Karpas-422 (cell line): ENCODE measurements around the gene SEH1L. TPM values are rescaled to one million over a fixed set of nuclear protein-coding genes. Genes with fewer than 3 reads are reported as not detected.

Experiments
- DNase-seq: peaks from one replicate; pipeline ENCODE4 v3.0.0-alpha.2; 2015
- H2AFZ ChIP-seq: fragments of 200-600 bp; sonication (generic); 2 replicates; pipeline ENCODE4 v1.6.1; 2014; ENCODE audit warnings: antibody characterized with exemption, low read length, mixed read lengths
- H3K27ac ChIP-seq: fragments of 200-600 bp; sonication (generic); 2 replicates; pipeline ENCODE4 v1.5.1; 2014; ENCODE audit warnings: mild to moderate bottlenecking, low read length, moderate library complexity
- H3K27me3 ChIP-seq: fragments of 200-600 bp; sonication (generic); 2 replicates; pipeline ENCODE4 v1.6.1; 2014; ENCODE audit warnings: low read length, mixed read lengths
- H3K36me3 ChIP-seq: fragments of 200-600 bp; sonication (generic); 2 replicates; pipeline ENCODE4 v1.6.1; 2014; ENCODE audit warnings: low read length, mixed read lengths; ENCODE audit not compliant: insufficient read depth
- H3K4me1 ChIP-seq: fragments of 200-600 bp; sonication (generic); 2 replicates; pipeline ENCODE4 v1.6.1; 2014; ENCODE audit warnings: mild to moderate bottlenecking, low read length, mixed read lengths
- H3K4me2 ChIP-seq: fragments of 200-600 bp; sonication (generic); 2 replicates; pipeline ENCODE4 v1.6.1; 2014; ENCODE audit warnings: low read length, low read depth, mild to moderate bottlenecking; ENCODE audit not compliant: poor library complexity, severe bottlenecking
- H3K4me3 ChIP-seq: fragments of 200-600 bp; sonication (generic); 2 replicates; pipeline ENCODE4 v1.5.1; 2014; ENCODE audit warnings: mild to moderate bottlenecking, antibody characterized with exemption, low read length, mixed read lengths
- H3K79me2 ChIP-seq: fragments of 200-600 bp; sonication (generic); 2 replicates; pipeline ENCODE4 v1.6.1; 2014; ENCODE audit warnings: mild to moderate bottlenecking, low read length, mixed read lengths
- H3K9ac ChIP-seq: fragments of 200-600 bp; sonication (generic); 2 replicates; pipeline ENCODE4 v1.6.0; 2014; ENCODE audit warnings: low read length
- H3K9me2 ChIP-seq: fragments of 200-600 bp; sonication (generic), shearing (Covaris generic); replicated peaks from 2 replicates; pipeline ENCODE4 v1.6.0; 2014; ENCODE audit warnings: mild to moderate bottlenecking, low read length, moderate library complexity; ENCODE audit not compliant: insufficient read depth
- H3K9me3 ChIP-seq: fragments of 300-700, 200-600 bp; sonication (generic); 2 replicates; pipeline ENCODE4 v1.6.1; 2014; ENCODE audit warnings: low read length, mixed read lengths
- H4K20me1 ChIP-seq: fragments of 200-600 bp; sonication (generic); 2 replicates; pipeline ENCODE4 v1.6.1; 2014; ENCODE audit warnings: mild to moderate bottlenecking, antibody characterized with exemption, low read length, low read depth; ENCODE audit not compliant: insufficient read depth
- total RNA-seq: library from RNA; depleted of rRNA; stranded (reverse); fragments of >200 nt; shearing (Covaris generic); gene quantifications from 2 replicates; pipeline ENCODE4 v1.2.3, GENCODE V29; 2014; ENCODE audit warnings: low replicate concordance

The SEH1L gene
- total RNA-seq, 1 experiment from 2014 or later = 64.4 TPM

DNA sequence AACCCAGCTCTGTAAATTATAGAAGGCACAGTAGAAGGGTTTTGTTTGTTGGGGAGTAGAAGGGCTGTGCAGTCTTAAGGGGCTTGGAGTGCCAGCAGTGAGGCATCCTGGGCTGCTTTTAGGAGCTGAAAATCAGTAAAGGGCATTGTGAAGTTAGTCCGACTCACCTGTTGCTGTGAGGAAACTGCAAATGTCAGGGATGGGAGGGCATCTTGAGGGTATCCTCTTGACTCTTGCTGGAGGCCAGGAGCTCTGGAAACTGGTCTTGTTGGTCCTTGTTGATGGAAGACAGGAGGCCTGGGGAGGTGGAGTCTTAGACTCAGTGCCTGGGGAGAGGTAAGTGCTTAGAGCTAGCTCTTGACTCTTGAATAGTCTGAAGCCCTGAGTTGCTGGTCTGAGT is 57.5 kb downstream of the SEH1L start:
- Histone ChIP-seq H3K79me2 (peaks cover 74% of the 10 kb centered on the region), H3K4me1 (no peaks in the 10 kb centered on the region), H3K4me2 (no peak overlapping the region), H3K27me3 (no peaks in the 10 kb centered on the region), H3K9me2 (no peaks in the 10 kb centered on the region), H3K27ac (no peak overlapping the region), H4K20me1 (no peaks in the 10 kb centered on the region), H2AFZ (no peak overlapping the region), H3K4me3 (no peak overlapping the region), H3K9ac (no peak overlapping the region), H3K9me3 (no peaks in the 10 kb centered on the region), H3K36me3 (peaks cover 24% of the 10 kb centered on the region; the same call in 1 of the 2 replicates)
- no peak for DNase-seq

GRCh38 chr18:13006531-13007247 is 58.9 kb downstream of the SEH1L start:
- Histone ChIP-seq H3K36me3 (peaks cover 25% of the 10 kb centered on the region; the same call in 1 of the 2 replicates), H3K27ac (no peak overlapping the region), H2AFZ (no peak overlapping the region), H4K20me1 (no peaks in the 10 kb centered on the region), H3K79me2 (peaks cover 66% of the 10 kb centered on the region), H3K9me2 (no peaks in the 10 kb centered on the region), H3K4me2 (no peak overlapping the region), H3K4me1 (no peaks in the 10 kb centered on the region), H3K9me3 (no peaks in the 10 kb centered on the region), H3K27me3 (no peaks in the 10 kb centered on the region), H3K9ac (no peak overlapping the region), H3K4me3 (no peak overlapping the region)
- no peak for DNase-seq

GRCh38 chr18:13007248-13007560 is 59.4 kb downstream of the SEH1L start:
- peaks cover 66% of the 10 kb centered on the region for H3K79me2 ChIP-seq
- no peaks in the 10 kb centered on the region for H3K9me2 ChIP-seq
- H3K27me3 ChIP-seq = no peaks in the 10 kb centered on the region
- H3K9me3 ChIP-seq = no peaks in the 10 kb centered on the region
- no peak for DNase-seq
- H3K4me3 ChIP-seq = no peak overlapping the region
- no peaks in the 10 kb centered on the region for H4K20me1 ChIP-seq
- H3K4me1 ChIP-seq = no peaks in the 10 kb centered on the region
- H3K9ac ChIP-seq = no peak overlapping the region
- H3K4me2 ChIP-seq = no peak overlapping the region
- H2AFZ ChIP-seq = no peak overlapping the region
- H3K27ac ChIP-seq = no peak overlapping the region
- peaks cover 30% of the 10 kb centered on the region; the same call in 1 of the 2 replicates for H3K36me3 ChIP-seq

- H3K79me2 ChIP-seq = peaks cover 28% of the 10 kb centered on the region
- no peak overlapping the region for H2AFZ ChIP-seq
- no peak overlapping the region for H3K4me3 ChIP-seq
- H3K4me1 ChIP-seq = no peaks in the 10 kb centered on the region
- no peak overlapping the region for H3K27ac ChIP-seq
- no peak for DNase-seq
- no peaks in the 10 kb centered on the region for H3K9me2 ChIP-seq
- H3K36me3 ChIP-seq = peaks cover 50% of the 10 kb centered on the region; the same call in 1 of the 2 replicates
- H3K27me3 ChIP-seq = no peaks in the 10 kb centered on the region
- H3K9me3 ChIP-seq = no peaks in the 10 kb centered on the region
- H3K4me2 ChIP-seq = no peak overlapping the region
- no peak overlapping the region for H3K9ac ChIP-seq
- H4K20me1 ChIP-seq = no peaks in the 10 kb centered on the region
These were observed 63.9 kb downstream of the SEH1L start for GRCh38 chr18:13011719-13012118.

GRCh38 chr18:13014232-13014631 is 66.4 kb downstream of the SEH1L start:
- H3K4me2 ChIP-seq = no peak overlapping the region
- H3K27me3 ChIP-seq = no peaks in the 10 kb centered on the region
- H3K9me3 ChIP-seq = no peaks in the 10 kb centered on the region
- DNase-seq = no peak
- H3K27ac ChIP-seq = no peak overlapping the region
- H2AFZ ChIP-seq = no peak overlapping the region
- no peak overlapping the region for H3K4me3 ChIP-seq
- no peaks in the 10 kb centered on the region for H3K9me2 ChIP-seq
- H3K79me2 ChIP-seq = peaks cover 13% of the 10 kb centered on the region
- peaks cover 62% of the 10 kb centered on the region; the same call in 1 of the 2 replicates for H3K36me3 ChIP-seq
- H4K20me1 ChIP-seq = no peaks in the 10 kb centered on the region
- no peaks in the 10 kb centered on the region for H3K4me1 ChIP-seq
- no peak overlapping the region for H3K9ac ChIP-seq

DNA sequence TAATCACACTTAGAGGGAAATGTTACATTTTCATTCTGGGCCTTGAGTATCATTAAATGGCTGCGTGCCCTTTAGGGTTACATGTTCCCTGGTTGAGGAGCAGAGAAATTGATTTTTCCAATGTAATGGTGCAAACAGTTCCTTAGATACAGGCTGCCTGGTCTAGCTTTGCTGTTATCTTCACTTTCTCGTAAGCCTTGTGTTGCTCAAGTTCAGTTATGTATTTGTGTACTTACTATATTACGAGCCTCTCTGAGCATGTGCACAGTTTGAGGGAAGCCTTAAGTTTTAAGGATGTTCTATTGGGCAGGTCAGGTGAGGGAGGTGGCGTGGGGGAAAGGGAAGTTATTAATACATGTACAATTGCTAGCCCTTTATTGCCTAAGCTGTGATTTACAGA is 67.0 kb downstream of the SEH1L start:
- no peak overlapping the region for H2AFZ ChIP-seq
- H3K79me2 ChIP-seq = peaks cover 12% of the 10 kb centered on the region; the same call in 1 of the 2 replicates
- no peak overlapping the region for H3K9ac ChIP-seq
- no peaks in the 10 kb centered on the region for H4K20me1 ChIP-seq
- H3K4me2 ChIP-seq = no peak overlapping the region
- no peaks in the 10 kb centered on the region for H3K9me2 ChIP-seq
- no peaks in the 10 kb centered on the region for H3K4me1 ChIP-seq
- no peaks in the 10 kb centered on the region for H3K9me3 ChIP-seq
- H3K36me3 ChIP-seq = peaks cover 64% of the 10 kb centered on the region; the same call in 1 of the 2 replicates
- DNase-seq = no peak
- no peak overlapping the region for H3K4me3 ChIP-seq
- no peak overlapping the region for H3K27ac ChIP-seq
- H3K27me3 ChIP-seq = no peaks in the 10 kb centered on the region

- Histone ChIP-seq H3K27me3 (no peaks in the 10 kb centered on the region), H4K20me1 (no peaks in the 10 kb centered on the region), H3K36me3 (peaks cover 77% of the 10 kb centered on the region), H3K9me3 (no peaks in the 10 kb centered on the region), H3K9ac (no peak overlapping the region), H3K9me2 (no peaks in the 10 kb centered on the region), H2AFZ (no peak overlapping the region), H3K4me1 (no peaks in the 10 kb centered on the region), H3K4me3 (no peak overlapping the region), H3K4me2 (no peak overlapping the region), H3K79me2 (peaks cover 31% of the 10 kb centered on the region), H3K27ac (no peak overlapping the region)
- DNase-seq = no peak
These were observed 69.5 kb downstream of the SEH1L start for GRCh38 chr18:13017247-13017875.

DNA sequence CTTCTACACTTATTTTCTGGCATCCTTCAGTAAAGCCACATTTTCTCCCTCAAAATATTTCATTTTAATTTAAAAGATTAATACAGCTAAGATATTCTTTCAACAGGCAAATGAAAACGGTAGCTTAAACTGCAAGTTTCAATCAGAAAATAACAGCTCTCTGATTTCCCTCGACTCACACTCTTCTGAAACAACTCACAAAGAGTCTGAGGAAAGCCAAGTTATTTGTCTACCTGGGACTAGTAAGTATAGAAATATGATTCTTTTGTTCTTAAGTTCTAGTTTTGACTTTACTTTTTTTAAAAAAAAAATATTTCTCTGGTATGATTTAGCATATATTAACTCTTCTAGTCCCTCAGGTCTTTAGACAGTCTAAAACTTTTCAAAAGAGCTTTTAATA is 70.6 kb downstream of the SEH1L start:
- no peak overlapping the region for H2AFZ ChIP-seq
- H3K9me3 ChIP-seq = no peaks in the 10 kb centered on the region
- H3K27me3 ChIP-seq = no peaks in the 10 kb centered on the region
- no peak overlapping the region for H3K9ac ChIP-seq
- H3K27ac ChIP-seq = no peak overlapping the region
- H3K36me3 ChIP-seq = peaks cover 76% of the 10 kb centered on the region
- peaks cover 41% of the 10 kb centered on the region for H3K79me2 ChIP-seq
- H3K4me1 ChIP-seq = no peaks in the 10 kb centered on the region
- no peak for DNase-seq
- H3K4me2 ChIP-seq = no peak overlapping the region
- no peak overlapping the region for H3K4me3 ChIP-seq
- H4K20me1 ChIP-seq = no peaks in the 10 kb centered on the region
- H3K9me2 ChIP-seq = no peaks in the 10 kb centered on the region
